Mucosa of descending colon (tissue), 3 donors: ENCODE data around the gene FMOD. TPM values are rescaled to one million over a fixed set of nuclear protein-coding genes. Genes with fewer than 3 reads are reported as not detected.

Experiments
- ATAC-seq: fragments of 200-7000 bp; cut with Tn5 transposase; one replicate; pipeline ENCODE4 v1.9.1; 2020; ENCODE audit warnings: mild to moderate bottlenecking, moderate library complexity
- DNase-seq, 3 donors: peaks; one replicate each; pipeline ENCODE4 v3.0.0-alpha.2; 2020
- H3K36me3 ChIP-seq: fragments of 200-600 bp; one replicate; pipeline ENCODE4 v1.8.0; 2021; ENCODE audit warnings: low read depth, mild to moderate bottlenecking
- H3K4me1 ChIP-seq: fragments of 200-600 bp; one replicate; pipeline ENCODE4 v1.8.0; 2021; ENCODE audit warnings: low read depth, mild to moderate bottlenecking
- H3K4me3 ChIP-seq: fragments of 200-600 bp; one replicate; pipeline ENCODE4 v1.8.0; 2021; ENCODE audit warnings: mild to moderate bottlenecking
- H3K9me3 ChIP-seq: fragments of 200-600 bp; one replicate; pipeline ENCODE4 v1.8.0; 2021; ENCODE audit warnings: mild to moderate bottlenecking
- CTCF ChIP-seq: fragments of 200-600 bp; IDR thresholded peaks from one replicate; pipeline ENCODE4 v1.8.0; 2022; ENCODE audit warnings: antibody characterized with exemption, mild to moderate bottlenecking
- intact Hi-C, 2 donors: fragments of 100-400 bp; cut with DNase I in 1 of 2; cut with micrococcal nuclease in 1 of 2; formaldehyde crosslinking; loops; one replicate each; pipeline versions ENCODE4 v1.11.0 to v1.11.1; 2022; cut with DNase I, micrococcal nuclease
- total RNA-seq, 3 donors: library from RNA; stranded (reverse); fragmentation: NEBNext Ultra II Directional in 2 of 3; extraction: Animal tissue kit (Norgen Biotek cat#: 25700) in 2 of 3; gene quantifications; one replicate each; pipeline versions ENCODE4 v1.2.1 to v1.2.4, GENCODE V29; 2021 to 2023
- donor health status: DM: no; HTN: no; CAD: no; lungs with moderate emphysema.
- donor health status: DM: no; HTN: no; CAD: no.
- donor health status: DM: no; HTN: yes; CAD: no.

FMOD gene
- total RNA-seq, 3 donors from 2014 or later: 26.6 to 45.7 (median 33.3) TPM

GRCh38 chr1:203295796-203296195 is 55.1 kb downstream of the FMOD start:
- ATAC-seq (no peak), DNase-seq (no peak)
- H3K4me3 ChIP-seq: no peak overlapping the region
- no peaks in the 10 kb centered on the region for H3K36me3 ChIP-seq
- no peak for TF ChIP-seq CTCF
- intact Hi-C loops: no loop called here
- no peaks in the 10 kb centered on the region for H3K9me3 ChIP-seq
- H3K4me1 ChIP-seq: peaks cover 15% of the 10 kb centered on the region

DNA sequence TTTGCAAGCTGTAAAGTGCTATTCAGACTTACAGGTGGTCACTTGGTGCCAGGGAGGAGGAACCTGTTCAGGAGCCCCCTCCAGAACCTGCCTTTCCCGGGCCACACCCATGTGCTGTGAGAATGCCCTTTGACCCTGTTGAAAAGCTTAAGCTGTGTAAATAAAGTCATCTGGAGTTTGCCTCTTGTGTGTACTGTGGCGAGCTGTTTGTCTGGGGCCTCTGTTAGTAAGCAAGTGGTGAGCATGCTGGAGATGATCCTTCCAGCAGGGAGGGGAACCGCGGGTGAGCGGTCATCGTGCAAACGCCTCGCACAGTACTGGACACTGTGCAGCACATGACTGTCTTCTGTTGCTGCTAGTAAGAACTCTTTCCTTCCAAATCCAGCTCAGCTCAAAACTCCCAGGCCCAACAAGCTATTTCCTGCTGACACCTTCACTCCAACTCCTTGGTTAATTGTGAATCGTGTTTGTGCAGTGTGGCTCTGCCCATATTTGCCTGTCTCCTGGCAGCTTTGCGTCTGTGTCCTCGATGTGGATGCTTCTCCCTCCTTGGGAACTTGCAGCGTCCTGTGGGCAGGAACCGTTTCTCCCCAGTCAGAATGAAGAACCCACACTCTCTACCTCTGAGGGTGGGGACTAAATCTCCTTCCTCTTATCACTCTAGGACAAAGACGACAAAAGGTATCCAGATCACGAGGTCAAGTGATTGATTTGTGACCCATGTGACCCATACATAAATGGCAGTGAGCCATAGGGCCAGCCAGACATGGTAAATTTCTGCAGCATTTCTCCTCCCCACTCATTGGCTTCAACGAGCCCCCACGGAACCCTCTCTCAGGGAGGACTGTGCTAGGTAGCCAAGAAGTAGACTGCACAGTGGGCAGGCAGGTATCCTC is 59.5 kb downstream of the FMOD start:
- ATAC-seq: peak; percentile 53
- H3K36me3 ChIP-seq: no peaks in the 10 kb centered on the region
- intact Hi-C loops: no loop called here
- H3K4me3 ChIP-seq: no peak overlapping the region
- peak; percentile 72 to 86 (median 76) for DNase-seq
- no peaks in the 10 kb centered on the region for H3K9me3 ChIP-seq
- TF ChIP-seq CTCF: no peak
- H3K4me1 ChIP-seq: peaks cover 51% of the 10 kb centered on the region

Other genes starting within 250 kb of the FMOD start
- 1 to 10 TPM in 1 of 3 donors, under 1 TPM in 2; 0.53 to 1.3 (median 0.78) TPM for gene ADORA1, start 223.4 kb downstream of the FMOD start, total RNA-seq
- not detected for gene MYBPH, start 175.3 kb downstream of the FMOD start, total RNA-seq
- gene CHI3L1, start 164.4 kb downstream of the FMOD start, total RNA-seq: 10 to 100 TPM in 1 of 3 donors, 1 to 10 TPM in 1, under 1 TPM in 1; 0.58 to 10.8 (median 1.8) TPM
- gene CHIT1, start 121.4 kb downstream of the FMOD start, total RNA-seq: under 1 TPM in 2 of 3 donors, not detected in 1; 0.13 to 0.96 TPM
- gene BTG2, start 45.6 kb downstream of the FMOD start, total RNA-seq: 100 to 1,000 TPM in 1 of 3 donors, 10 to 100 TPM in 2; 65.7 to 406 (median 69.1) TPM
- gene PRELP, start 124.7 kb upstream of the FMOD start, total RNA-seq: 100 to 1,000 TPM in 1 of 3 donors, 1 to 10 TPM in 2; 5.5 to 174 (median 5.6) TPM
- gene OPTC, start 143.0 kb upstream of the FMOD start, total RNA-seq: not detected